AG09319 (cell line): ENCODE measurements around the gene CABP4.
A peak's percentile ranks its signal among the peaks of the same experiment; 100 is the strongest.
"Not testable (repeated sequence)": the region's sequence is repeated elsewhere in the genome, so short reads cannot be mapped to it uniquely, and the experiment has no call there.

Experiments used
- DNase-seq: peaks from one replicate; pipeline ENCODE4 v3.0.0-alpha.2; 2010; ENCODE audit warnings: low read depth; ENCODE audit errors: extremely low read depth
- TF ChIP-seq, protein P1 (sequence below): IDR thresholded peaks from 2 replicates; pipeline ENCODE4 v1.5.1; 2011; ENCODE audit warnings: low read depth, mild to moderate bottlenecking, inconsistent platforms, low read length, moderate library complexity

CABP4 gene

DNA sequence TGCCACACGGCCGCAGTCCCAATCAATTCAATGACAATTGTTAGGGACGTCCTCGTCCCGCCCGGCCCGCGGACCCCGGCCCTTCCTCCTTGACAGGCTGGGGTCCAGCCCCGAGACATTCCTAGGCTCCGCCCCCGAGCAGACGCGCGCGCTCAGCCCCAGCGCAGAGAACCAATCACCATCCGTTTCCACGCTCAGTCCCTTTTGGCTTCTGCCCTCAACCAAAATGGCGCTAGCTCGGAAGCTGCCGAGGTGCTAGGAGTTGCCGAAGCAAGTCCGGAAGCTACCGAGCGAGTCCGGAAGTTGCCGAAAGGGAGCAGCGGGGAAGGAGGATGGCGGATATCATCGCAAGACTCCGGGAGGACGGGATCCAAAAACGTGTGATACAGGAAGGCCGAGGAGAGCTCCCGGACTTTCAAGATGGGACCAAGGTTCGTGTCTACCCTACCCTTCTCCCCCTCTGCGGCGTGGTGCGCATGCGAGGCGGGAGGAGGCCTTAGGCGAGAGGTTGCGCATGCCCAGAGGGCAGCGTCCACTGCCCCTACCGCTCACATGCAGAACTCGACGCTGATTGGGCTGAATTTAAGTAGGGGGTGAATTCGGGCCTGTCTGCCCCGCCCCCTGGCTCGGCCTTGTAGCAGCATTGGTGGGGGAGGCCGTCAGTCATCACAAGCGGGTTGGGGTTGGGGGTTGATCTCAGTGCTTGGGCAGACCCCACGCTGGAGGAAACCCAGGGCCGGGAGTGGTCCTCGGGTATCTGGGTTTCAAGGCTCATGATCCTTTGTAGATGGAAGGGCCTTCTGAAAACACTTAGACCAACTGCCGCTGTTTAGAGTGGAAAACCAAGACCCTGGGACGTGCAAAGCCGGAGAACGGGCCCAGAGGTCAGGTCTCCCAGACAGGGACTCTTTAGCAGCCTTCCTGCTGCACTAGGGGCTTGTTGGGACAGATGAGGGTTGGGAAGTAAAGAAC, 28.0 kb downstream of the CABP4 start, which contains the start of gene AIP:
TSS of gene AIP (plus strand) at position 200 of the 972 bp plus-strand sequence. CDS start at position 333, 133 bp downstream.
- TF ChIP-seq, protein P1, sequence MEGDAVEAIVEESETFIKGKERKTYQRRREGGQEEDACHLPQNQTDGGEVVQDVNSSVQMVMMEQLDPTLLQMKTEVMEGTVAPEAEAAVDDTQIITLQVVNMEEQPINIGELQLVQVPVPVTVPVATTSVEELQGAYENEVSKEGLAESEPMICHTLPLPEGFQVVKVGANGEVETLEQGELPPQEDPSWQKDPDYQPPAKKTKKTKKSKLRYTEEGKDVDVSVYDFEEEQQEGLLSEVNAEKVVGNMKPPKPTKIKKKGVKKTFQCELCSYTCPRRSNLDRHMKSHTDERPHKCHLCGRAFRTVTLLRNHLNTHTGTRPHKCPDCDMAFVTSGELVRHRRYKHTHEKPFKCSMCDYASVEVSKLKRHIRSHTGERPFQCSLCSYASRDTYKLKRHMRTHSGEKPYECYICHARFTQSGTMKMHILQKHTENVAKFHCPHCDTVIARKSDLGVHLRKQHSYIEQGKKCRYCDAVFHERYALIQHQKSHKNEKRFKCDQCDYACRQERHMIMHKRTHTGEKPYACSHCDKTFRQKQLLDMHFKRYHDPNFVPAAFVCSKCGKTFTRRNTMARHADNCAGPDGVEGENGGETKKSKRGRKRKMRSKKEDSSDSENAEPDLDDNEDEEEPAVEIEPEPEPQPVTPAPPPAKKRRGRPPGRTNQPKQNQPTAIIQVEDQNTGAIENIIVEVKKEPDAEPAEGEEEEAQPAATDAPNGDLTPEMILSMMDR, result no peak; the same call in none of the 2 replicates
- DNase-seq, result peak; percentile 90

DNA sequence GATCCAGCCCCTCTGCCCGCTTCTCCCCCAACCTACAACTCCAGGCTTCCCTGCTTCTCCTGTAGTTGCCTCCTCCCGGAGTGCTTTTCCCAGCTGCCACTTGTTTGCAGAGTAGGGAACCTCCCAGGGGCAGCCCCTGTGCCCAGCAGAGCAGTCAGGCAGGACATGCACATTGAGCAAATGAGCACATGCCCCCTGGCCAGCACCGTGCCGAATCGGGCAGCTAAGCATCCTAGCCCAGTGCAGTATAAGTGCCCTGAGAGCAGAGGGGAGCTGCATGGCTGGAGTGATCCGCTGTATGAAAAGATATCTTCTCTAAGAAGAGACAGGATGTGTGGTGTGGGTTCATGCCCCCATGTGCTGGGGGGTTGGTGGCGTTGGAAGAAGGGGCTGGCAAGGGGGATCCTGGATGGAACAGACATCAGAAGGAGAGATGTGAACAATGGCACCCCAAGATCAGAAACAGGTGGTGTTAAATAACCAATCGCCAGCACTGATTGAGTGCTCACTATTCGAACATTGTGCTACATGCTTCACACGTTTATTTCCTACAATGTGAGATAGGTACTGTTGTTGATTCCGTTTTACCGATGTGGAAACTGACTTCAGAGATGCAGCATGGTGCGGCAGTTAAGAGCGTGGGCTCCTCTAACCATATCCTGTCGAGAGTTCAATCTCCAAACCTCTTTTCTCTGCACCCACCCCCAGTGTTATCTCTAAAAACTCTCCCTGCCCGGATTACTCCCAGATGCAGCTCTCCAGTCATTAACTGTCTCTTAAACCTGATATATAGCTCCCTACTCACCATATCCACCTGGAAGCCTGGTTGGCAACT, 28.9 kb downstream of the CABP4 start:
- DNase-seq, result no peak
- TF ChIP-seq, protein P1, result no peak

DNA sequence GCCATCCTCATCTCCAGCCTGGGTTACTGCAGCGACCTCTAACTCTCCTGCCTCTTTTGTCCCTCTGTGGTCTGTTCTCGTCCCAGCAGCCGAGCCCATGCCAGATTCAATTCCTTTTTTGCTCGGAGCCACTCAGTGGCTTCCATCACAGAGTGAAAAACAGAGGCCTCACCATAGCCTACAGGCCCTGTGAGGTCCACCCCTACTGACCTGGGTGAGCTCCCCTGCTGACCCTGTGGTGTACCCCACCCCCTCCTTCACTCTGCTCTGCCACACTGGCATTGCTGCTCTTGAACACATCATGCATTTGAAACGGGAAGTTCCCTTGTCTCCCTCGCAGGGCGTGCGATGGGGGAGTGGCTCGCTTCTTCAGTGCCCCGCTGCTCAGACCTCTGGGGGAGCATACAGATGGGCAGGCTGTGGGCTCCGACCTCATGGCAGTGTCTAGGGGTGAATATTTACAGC, 29.7 kb downstream of the CABP4 start:
- TF ChIP-seq, protein P1, result no peak
- DNase-seq, result no peak

DNA sequence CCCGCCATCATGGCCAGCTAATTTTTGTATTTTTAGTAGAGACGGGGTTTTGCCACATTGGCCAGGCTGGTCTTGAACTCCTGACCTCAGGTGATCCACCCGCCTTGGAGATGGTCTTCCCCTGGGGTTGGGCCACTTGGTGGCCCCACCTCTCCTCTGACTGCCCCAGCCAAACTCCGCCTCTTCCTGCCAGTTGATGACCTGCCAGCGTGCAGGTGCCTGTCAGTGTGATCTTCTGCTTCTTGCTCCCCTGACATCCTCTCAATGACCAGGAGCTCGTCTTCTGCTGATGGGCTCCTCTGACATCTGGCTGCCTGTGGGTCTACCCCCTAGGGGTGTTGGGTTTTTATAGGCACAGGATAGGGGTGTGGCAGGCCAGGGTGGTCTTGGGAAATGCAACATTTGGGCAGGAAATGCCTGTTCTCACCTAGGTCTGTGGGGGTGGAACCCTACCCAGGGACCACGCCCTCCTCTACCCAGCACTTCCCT, 30.8 kb downstream of the CABP4 start:
- DNase-seq, result not testable (repeated sequence)

DNA sequence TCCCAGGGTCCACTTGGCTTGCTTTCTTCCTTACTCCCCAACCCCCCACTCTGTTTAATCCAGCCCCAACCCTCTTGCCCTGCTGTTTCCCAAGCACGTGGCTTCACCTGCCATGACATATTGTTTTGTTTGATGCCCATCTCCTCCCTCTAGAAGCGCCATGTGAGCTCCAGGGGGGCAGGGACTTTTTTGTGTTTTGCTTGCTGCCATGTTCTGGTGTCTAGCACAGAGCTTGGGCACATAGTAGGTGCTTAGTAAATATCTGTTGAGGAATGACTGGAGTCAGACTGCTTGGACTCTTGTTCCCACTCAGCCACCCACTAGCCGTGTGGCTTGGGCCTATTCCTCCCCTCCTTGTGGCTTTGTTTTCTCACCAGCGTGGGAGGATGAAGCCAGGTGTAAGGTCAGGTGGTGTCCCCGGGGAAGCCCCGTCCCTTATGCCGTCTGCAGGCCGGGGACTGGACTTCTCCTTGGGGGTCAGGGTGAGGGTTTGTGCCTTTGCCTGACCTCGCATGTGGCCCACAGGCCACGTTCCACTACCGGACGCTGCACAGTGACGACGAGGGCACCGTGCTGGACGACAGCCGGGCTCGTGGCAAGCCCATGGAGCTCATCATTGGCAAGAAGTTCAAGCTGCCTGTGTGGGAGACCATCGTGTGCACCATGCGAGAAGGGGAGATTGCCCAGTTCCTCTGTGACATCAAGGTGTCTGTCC, 31.5 kb downstream of the CABP4 start:
- TF ChIP-seq, protein P1, result no peak
- no peak for DNase-seq

DNA sequence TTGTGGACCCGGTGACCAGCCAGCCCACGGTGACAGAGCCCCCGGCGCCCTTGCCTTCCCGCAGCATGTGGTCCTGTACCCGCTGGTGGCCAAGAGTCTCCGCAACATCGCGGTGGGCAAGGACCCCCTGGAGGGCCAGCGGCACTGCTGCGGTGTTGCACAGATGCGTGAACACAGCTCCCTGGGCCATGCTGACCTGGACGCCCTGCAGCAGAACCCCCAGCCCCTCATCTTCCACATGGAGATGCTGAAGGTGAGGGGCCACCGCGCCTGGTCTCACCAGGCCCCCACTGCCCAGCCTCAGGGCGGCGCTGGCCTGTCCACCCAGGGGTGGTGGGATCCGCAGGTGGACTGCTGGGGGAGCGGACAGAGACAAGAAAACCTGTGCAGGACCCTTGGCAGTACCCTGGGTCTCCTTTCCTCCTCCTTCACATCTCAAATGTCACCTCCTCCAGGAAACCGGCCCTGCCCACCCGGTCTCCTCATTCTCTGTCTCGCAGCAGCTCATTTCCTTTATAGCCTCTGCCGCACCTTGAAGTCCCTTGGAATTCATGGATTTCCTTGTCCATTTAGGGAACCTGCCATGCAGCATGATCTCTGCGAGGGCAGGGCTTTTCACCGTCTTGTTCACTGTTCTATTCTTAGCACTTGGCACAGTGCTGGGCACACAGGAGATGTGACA, 34.2 kb downstream of the CABP4 start:
- TF ChIP-seq, protein P1, result no peak
- no peak for DNase-seq
